ENCODE results near the gene SOX13.

The SOX13 gene

DNA sequence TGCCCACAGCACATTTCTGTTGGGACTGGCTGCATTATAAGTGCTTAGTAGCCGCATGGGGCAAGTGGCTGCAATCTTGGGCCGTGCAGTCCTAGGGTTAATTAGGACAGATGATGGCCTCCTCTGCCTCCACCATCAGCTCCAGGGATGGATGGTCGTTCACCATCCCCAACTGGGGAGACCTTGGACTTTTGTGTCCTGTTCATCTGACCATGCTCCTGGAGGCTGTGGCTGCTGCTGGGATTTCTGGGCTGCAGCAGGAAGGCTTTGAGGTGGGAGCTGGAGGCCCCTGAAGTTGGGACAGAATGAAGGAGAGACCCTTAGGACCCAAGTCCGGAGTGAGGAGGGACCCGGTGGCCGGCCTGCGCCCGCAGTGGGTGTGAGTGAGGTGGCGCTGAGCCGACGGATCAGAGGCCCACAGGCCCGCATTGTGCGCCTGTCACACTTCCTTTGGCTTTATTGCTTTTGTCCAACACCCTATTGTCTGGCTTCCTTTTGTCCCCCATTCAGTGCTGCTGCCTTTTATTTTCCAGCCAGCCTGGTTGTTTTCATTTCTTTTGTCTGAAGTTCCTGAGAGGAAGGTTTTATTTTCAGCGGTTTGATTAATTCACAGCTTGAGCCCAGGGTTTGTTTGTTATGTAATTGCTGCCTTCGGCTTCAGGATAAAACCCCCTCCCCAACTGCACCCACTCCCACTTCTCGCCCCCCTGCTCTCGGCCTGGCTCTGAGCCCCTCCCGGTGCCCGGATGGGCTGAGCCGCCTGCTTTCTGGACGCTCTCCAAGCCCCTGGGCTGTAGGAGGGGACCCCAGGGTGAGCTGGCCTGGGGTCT lies 35.6 kb downstream of the SOX13 start:
- no peak for DNase-seq

DNA sequence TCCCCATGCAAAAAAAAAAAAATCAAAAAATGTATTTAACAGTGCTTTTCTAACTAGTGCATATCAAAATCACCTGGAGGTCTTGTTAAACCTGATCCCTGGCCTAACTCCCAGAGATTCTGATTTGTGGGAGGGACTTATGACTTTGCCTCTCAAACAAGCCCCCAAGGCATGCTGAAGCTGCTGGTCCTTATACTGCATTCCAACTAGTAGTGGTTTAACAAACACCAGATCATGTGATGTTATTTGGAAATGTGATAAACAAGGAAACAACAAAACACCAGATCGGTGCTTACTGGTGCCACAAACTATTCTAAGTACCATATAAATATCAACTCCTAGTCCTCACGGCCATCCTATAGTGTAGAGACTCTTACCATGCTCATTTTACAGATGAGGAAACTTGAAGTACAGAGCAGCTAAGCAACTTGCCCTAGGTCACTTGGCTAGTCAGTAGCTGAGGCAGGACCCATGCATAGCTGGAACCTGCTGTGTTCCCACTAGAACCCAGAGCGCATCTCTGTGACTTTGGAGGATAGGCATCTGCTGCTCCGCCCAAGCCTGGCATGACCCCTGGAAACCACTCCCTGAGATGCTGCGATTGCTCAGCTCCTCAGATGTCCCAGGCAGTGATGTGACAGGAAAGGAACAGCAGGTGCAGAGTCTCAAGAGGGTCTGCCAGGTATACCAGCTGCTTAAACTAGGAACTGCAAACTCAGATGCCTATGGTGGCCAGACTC lies 38.1 kb downstream of the SOX13 start:
- no peak for DNase-seq

GRCh38 chr1:204112876-204113730 lies 40.2 kb downstream of the SOX13 start:
- DNase-seq, result no peak

DNA sequence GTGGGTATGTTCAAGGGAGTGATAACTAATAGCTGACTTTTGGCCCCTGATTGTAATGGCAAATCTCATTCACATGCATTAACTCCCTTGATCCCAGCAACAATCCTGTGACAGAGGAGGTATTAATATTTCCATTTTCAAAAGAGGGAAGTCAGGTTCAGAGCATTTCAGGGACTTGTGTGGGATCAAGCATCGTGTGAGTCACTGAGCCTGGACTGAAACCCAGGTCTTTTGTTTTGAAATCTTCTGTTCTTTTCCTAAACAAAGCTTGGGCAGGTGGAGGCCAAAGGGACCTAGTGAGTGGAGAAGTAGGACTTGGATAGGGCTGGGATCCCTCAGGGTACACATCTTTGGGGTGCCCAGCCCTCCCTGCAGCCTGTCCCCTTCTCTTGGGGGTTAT lies 41.0 kb downstream of the SOX13 start:
- no peak for DNase-seq

DNA sequence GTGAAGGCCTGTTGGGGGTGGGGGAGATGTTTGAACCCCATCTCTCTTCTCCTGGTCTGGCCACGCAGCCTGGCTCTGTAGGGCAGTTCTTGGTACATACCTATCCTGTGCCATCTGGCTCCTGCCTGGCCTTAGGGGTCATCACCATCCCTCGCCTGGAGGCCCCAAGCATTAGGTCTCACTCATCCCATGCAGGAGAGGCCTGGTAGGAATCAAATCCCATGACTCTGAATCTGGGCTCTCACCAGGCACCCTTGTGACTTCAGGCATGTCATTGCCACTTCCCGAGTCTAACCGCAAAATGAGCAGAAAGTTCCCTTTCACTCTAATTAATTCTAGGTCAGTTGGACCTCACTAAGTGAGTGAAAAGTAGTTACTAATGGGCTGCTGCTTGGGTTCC lies 41.7 kb downstream of the SOX13 start:
- no peak for DNase-seq

- DNase-seq, result no peak
Observed at GRCh38 chr1:204115116-204115515, 42.2 kb downstream of the SOX13 start.

- DNase-seq, result no peak
Observed at GRCh38 chr1:204116539-204116938, 43.6 kb downstream of the SOX13 start.

- no peak for DNase-seq
Observed at GRCh38 chr1:204121840-204122555, 49.1 kb downstream of the SOX13 start.

GRCh38 chr1:204123376-204123775 lies 50.5 kb downstream of the SOX13 start:
- DNase-seq, result no peak

- no peak for DNase-seq
Observed at GRCh38 chr1:204124639-204125038, 51.7 kb downstream of the SOX13 start.

DNA sequence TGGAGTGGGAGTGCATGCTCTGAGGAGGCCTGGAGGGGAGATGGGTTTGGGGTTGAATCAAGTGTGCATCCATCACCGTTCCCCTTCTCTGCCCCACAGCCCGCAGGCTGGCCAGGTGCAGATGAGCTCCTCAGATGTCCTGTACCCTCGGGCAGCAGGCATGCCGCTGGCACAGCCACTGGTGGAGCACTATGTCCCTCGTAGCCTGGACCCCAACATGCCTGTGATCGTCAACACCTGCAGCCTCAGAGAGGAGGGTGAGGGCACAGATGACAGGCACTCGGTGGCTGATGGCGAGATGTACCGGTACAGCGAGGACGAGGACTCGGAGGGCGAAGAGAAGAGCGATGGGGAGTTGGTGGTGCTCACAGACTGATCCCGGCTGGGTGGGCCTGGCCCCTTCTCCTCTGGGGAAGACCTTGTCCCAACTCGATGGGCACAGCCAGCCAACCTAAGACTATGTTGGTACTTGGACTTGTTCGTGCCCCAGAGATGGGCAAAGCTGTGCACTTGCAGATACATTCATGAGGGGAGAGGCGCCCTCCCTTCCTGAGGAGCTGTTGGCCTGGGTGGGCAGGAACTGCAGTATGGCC lies 52.9 kb downstream of the SOX13 start:
- no peak for DNase-seq

- no peak for DNase-seq
Observed at GRCh38 chr1:204126386-204126785, 53.5 kb downstream of the SOX13 start.

DNA sequence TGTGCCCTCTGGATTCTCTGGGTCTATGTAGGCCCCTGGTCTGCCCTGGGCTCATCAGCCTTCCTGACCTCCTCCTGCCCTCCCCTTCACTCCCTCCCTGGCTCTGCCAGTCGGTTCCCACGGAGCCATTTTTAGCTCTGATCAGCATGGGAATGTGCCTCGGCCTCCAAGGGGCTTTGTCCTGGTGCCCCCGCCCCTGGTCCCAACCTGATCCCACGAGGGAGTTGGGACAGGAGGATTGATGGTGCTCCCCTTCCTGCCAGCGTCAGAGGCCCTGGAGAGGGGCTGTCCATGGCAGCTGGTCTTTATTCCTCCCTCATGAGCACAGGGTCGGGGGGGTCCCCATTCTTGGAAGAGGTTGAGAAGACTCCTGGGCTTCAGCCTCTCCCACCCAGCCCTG lies 54.0 kb downstream of the SOX13 start:
- no peak for DNase-seq

DNA sequence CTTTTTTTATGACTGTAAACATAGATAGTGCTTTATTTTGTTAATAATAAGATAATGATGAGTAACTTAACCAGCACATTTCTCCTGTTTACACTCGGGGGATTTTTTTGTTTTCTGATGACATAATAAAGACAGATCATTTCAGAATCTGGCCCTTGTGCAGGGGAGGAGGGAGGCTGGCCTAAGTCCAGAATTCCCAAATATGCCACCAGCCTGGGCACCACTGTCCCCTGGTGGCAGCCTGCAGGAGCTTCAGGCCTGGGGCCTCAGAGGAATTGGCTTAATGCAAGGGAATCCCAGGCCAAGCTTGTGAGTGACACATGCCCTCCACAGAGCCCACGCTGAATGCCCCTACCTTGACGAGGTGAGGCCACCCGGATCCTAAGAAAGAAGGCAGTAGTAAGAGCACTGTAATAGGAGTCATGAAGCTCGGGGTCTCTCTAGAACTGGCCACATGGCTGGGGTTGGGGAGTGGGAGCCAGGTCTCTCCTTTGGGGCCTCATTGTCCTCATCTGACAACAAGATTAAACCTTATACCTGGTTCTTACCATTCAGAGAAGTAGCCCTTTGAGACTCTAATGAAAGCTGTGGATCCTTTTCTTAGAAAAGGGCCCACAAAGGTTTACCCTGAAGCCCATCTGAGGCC lies 54.8 kb downstream of the SOX13 start:
- no peak for DNase-seq

DNA sequence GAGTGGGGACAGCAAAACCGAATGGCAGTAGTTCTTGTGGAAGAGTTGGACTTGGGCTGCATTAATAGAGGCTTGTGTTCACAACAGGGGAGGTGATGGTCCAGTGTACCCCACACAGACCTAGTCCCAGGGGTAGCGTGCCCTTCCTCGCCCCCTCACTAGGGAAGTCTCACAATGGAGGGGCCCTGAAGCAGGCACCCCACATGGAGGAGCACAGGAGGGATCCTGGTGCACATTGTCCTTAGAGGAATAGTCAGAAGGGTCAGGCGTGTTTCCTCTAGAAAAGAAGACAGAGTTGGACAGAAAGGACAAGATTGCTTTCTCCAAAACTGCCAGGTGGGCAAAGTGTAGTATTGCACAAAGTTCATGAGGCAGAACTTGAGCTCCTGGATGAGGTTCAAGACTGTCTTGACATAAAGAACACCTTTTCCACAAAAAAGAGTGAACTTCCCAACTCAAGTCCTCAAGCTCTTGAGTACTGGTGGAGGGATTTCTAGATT lies 55.6 kb downstream of the SOX13 start:
- DNase-seq, result no peak

DNA sequence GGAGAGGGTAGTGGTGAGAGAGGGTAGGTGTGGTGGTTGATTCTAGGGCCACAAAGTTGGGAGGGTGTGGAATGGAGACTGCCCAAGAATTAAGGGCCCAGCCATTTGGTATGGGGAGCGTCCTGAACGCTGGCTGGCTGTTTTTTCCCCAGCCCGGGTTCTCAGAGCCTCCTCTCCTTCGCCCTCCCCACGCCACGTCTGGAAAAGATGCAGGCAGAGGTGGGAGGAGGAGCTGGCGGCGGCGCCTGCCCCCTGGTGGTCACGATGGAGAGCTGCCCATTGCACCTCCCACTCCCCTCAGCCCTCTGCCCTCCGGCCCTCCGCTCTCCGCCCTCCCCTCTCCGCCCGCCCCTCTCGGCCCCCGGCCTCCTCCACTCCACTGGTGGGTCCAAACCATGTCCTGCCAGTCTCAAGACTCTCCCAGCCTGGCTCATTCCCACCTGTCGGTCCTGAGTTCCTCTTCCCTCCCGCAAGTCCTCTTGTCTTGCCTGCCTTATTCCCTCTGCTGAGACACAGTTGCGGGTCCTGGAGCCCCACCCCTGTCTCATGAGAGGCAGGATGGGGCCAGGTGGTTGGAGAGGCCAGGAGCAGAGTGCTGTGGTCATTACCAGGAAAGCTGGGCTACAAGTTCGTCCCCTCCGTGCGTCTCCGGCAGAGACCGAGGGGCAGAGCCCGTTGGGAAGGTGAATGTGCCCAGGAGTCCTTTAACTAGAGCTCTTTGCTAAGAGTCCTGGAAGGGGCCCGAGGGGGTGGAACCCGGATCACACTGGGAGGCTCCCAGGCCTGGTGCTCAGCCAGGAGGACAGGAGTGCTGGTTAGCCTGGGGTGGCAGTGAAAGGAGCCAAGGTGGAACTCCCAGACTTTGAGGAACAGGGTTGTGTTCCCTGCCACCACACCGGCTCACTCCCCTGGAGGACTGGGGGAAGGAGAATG lies 56.3 kb downstream of the SOX13 start:
- DNase-seq, result peak; percentile 65

DNA sequence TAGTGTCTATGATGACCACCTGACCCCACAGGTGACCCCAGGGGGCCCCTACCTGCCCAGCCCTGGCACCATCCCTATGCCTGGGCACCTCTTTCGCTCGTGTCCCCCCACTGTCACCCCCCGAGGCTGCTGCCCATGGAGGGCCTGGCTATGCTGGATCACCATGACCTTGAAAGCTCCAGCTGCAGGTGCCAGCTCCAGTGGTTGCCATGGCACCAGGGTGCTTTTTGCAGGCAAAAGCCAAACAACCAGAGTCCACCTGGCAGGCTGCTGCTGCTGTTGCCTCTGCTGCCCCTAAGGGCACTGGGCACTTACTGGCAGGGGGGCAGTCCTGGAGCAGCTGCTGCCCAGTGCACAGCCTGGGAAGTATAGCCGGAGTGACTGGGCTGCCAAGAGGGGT lies 57.3 kb downstream of the SOX13 start:
- DNase-seq, result no peak

DNA sequence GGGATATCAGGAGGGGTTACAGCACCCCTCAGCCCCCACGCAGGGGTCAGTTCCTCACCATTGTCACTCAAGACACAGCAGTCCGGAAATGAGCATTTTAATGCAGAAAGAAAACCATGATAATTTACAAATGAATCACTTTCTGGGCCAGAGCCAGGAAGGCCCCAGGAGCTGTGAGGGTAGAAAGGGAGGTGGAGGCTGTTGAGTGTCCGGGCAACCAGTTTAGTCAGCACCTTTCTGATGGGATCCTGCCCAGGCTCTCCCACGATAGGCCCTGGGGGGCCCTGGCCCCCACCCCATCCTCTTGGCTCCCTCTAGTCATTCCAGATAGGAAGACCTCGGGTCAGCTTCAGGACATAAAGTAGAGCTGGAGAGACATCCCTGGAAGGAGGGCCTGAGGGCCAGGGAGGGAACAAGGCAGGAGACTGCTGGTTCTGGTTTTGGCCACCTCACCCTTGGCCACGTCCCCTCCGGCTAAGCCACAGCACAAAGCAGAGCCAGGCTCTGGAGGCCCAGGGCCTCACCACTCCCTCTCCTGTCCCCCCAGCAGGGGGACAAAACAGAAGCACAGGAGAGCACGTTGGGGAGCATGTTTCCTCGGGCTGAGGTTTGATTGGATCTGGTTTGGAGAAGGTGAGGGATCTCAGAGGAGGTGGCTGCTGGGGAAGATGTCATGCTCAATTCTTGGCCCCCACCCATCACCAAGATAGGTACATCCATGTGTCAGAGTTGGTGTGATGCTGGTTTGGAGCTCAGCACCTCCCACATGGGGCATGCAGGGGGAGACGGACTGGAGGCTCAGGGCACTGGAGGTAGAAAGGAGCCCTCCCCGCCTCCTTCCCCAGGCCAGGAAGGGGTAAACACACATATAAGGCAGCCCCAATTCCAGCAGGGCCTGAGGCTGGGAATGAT lies 58.3 kb downstream of the SOX13 start:
- no peak for DNase-seq

GRCh38 chr1:204131978-204132377 lies 59.1 kb downstream of the SOX13 start:
- no peak for DNase-seq

All from activated T-cell treated with anti-CD3 and anti-CD28 coated beads, Interleukin-2, amount 50 U/mL, for 1 hour (primary cell).